ENCODE data around the gene WWOX. TPM values are rescaled to one million over a fixed set of nuclear protein-coding genes. Genes with fewer than 3 reads are reported as not detected.

Gene WWOX
- total RNA-seq, 1 donor from 2014 or later, result 29.6 TPM

DNA sequence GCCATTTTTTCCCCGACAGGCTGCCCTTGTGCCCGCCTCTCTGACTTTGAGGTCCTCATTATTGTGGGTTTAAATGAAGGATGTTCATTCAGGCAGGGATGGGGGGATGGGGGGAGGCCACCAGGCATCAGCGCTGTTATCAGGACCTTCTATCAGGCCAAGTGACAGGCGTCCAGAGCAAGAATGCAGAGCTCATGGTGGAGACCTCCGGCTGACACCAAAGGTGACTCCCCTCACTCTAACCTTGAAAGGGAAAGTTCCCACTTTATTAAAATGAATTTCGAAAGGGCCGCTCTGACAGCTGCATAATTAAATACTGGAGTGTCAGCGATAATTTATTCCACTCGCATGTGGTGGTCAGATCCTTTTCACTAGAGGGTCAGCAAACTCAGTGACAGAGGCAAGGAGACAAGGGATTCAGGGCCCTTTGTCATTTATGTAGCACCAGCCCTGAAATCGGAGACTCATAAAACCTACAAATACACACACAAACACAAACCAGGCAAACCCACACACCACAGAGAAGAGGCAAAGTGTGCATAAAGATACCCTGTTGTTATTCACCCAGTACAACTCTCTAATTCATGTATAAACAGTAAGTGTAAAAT, 1065.0 kb downstream of the WWOX start:
- no peak for DNase-seq (ENCODE audit: low read depth)

GRCh38 chr16:79165079-79165478, 1065.6 kb downstream of the WWOX start:
- no peak overlapping the region for H3K4me3 ChIP-seq (ENCODE audit: low read depth, low read length)
- no peak for DNase-seq (ENCODE audit: low read depth)
- TF ChIP-seq CTCF (conservative IDR thresholded peaks at IDR 0.05; ENCODE audit: low read depth, low read length), result no peak

More for the DNA sequence above, 1065.0 kb downstream of the WWOX start:
- H3K4me3 ChIP-seq (ENCODE audit: low read depth, low read length), result peak overlapping the region; percentile 30
- TF ChIP-seq CTCF (conservative IDR thresholded peaks at IDR 0.05; ENCODE audit: low read depth, low read length), result no peak

- H3K4me3 ChIP-seq (ENCODE audit: low read depth, low read length), result no peak overlapping the region
- no peak for DNase-seq (ENCODE audit: low read depth)
- no peak for TF ChIP-seq CTCF (conservative IDR thresholded peaks at IDR 0.05; ENCODE audit: low read depth, low read length)
These were observed 1066.1 kb downstream of the WWOX start for GRCh38 chr16:79165506-79165905.

DNA sequence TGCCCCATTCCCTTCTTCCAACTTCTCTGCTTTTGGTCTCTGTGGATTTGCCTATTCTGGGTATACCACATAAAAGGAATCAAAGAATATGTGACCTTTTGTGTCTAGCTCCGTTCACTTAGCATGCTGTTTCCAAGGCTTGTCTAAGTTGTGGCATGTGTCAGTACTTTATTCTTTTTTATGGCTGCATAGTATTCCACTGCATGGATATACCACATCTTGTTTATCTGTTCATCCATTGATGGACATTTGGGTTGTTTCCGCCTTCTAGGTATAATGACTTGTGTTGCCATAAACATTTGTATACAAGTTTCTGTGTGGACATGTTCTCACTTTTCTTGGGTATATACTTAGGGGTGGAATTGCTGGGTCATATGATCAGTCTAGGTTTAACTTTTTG, 1068.4 kb downstream of the WWOX start:
- H3K4me3 ChIP-seq (ENCODE audit: low read depth, low read length), result no peak overlapping the region
- no peak for TF ChIP-seq CTCF (conservative IDR thresholded peaks at IDR 0.05; ENCODE audit: low read depth, low read length)
- DNase-seq (ENCODE audit: low read depth), result no peak

DNA sequence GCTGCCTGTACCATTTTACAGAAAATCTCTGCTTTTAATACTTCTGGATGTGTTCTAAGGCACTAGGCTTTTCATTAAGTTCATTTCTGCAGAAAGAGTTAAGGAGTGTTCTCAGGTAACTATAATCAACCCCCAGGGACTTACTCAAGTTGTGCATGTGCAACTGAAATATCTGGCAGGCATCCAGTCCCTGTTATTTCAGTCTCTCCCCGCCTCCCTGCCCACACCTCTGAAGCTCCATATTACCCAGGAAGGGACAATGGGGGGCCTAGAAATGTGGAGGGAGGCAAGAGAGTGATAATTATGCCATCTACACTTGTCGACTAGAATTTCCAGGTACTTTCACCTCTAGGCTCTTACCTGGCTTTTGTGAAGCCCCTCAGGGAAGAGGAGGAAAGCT, 1068.9 kb downstream of the WWOX start:
- no peak overlapping the region for H3K4me3 ChIP-seq (ENCODE audit: low read depth, low read length)
- no peak for DNase-seq (ENCODE audit: low read depth)
- TF ChIP-seq CTCF (conservative IDR thresholded peaks at IDR 0.05; ENCODE audit: low read depth, low read length), result no peak

GRCh38 chr16:79169239-79169638, 1069.8 kb downstream of the WWOX start:
- no peak for TF ChIP-seq CTCF (conservative IDR thresholded peaks at IDR 0.05; ENCODE audit: low read depth, low read length)
- no peak overlapping the region for H3K4me3 ChIP-seq (ENCODE audit: low read depth, low read length)
- no peak for DNase-seq (ENCODE audit: low read depth)

DNA sequence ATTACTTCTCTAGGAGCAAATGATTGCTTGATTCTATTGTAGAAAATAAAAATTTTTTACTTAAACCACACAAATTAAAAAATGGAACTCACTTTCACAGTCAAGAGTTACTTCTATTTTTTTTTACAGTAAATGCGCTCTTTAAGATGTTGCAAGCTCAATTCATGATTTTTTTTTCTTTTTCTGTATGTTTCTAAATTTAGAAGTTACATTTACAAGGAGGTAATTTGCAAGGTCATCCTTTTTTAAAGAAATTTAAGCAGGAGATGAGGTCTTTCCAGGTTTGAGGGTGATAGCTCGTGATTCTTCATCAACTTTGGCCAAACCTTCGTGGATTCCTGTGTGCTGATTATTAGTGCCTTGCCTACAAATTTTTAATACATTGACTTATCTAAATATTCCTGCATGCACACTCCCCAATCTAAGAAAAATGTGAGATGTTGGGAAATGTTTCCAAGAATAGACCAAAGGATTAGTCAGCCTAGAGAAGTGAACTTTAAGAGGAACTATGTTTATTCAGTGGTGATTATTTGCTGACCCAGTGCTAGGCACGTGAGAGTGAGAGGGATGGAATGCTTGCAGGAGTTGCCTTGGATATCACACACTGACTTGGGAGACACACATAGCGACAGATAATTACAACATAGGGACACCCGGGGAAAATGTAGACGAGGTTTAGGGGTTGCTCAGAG, 1071.2 kb downstream of the WWOX start:
- no peak overlapping the region for H3K4me3 ChIP-seq (ENCODE audit: low read depth, low read length)
- DNase-seq (ENCODE audit: low read depth), result no peak
- TF ChIP-seq CTCF (conservative IDR thresholded peaks at IDR 0.05; ENCODE audit: low read depth, low read length), result no peak

Measured in epithelial cell of proximal tubule (primary cell).